Daoy (cell line): ENCODE results near the gene NCOA5. TPM values are rescaled to one million over a fixed set of nuclear protein-coding genes. Genes with fewer than 3 reads are reported as not detected.

Experiments
- DNase-seq: peaks from one replicate; pipeline ENCODE4 v3.0.0-alpha.2; 2015; ENCODE audit warnings: low read depth
- total RNA-seq: library from RNA; depleted of rRNA; stranded (reverse); fragments of >200 nt; shearing (Covaris generic); gene quantifications from 2 replicates; pipeline ENCODE4 v1.2.3, GENCODE V29; 2014; rRNA removed

The NCOA5 gene
- total RNA-seq, result 25.3 and 28.0 TPM in 2 replicates

- peak; percentile 98 for DNase-seq
These were observed at the start of gene NCOA5 for GRCh38 chr20:46089417-46090388. Gene NCOA5, minus strand, starts transcription at chr20:46089962. Its CDS starts 10,538 bp downstream, at chr20:46079424.

GRCh38 chr20:46139266-46139889, 49.6 kb upstream of the NCOA5 start:
- DNase-seq, result no peak

- no peak for DNase-seq
These were observed 48.1 kb upstream of the NCOA5 start for GRCh38 chr20:46137816-46138215.

GRCh38 chr20:46135856-46136633, 46.3 kb upstream of the NCOA5 start:
- no peak for DNase-seq

- no peak for DNase-seq
These were observed 45.0 kb upstream of the NCOA5 start for GRCh38 chr20:46134716-46135115.

GRCh38 chr20:46133886-46134654, 44.3 kb upstream of the NCOA5 start:
- DNase-seq, result no peak

- peak; percentile 78 for DNase-seq
These were observed 43.0 kb upstream of the NCOA5 start for GRCh38 chr20:46132705-46133120.

- no peak for DNase-seq
These were observed 41.6 kb upstream of the NCOA5 start for GRCh38 chr20:46131396-46131795.

GRCh38 chr20:46130534-46130933, 40.8 kb upstream of the NCOA5 start:
- no peak for DNase-seq

GRCh38 chr20:46129955-46130481, 40.3 kb upstream of the NCOA5 start:
- no peak for DNase-seq

- DNase-seq, result peak; percentile 37
These were observed 38.8 kb upstream of the NCOA5 start for GRCh38 chr20:46128310-46129151.

- DNase-seq, result peak; percentile 20
These were observed 37.7 kb upstream of the NCOA5 start for GRCh38 chr20:46127396-46128010.

GRCh38 chr20:46126440-46127056, 36.8 kb upstream of the NCOA5 start:
- no peak for DNase-seq

- DNase-seq, result no peak
These were observed 33.9 kb upstream of the NCOA5 start for GRCh38 chr20:46123482-46124245.

GRCh38 chr20:46122516-46123481, 33.0 kb upstream of the NCOA5 start:
- no peak for DNase-seq

- peak; percentile 85 for DNase-seq
These were observed 32.3 kb upstream of the NCOA5 start for GRCh38 chr20:46122071-46122470.
